ENCODE data around the gene PLSCR1. TPM values are rescaled to one million over a fixed set of nuclear protein-coding genes. Genes with fewer than 3 reads are reported as not detected.

Gene PLSCR1
- polyA plus RNA-seq, 3 donors = 103 to 221 (median 127) TPM

- peak overlapping the region in 1 of 3 experiments; percentile 33 for H3K4me3 ChIP-seq (replicated peaks in 1 of 3; ENCODE audit: low read depth in 2 of 3, low read length in 3 of 3)
- peaks cover 33 to 40% of the 10 kb centered on the region in 2 donors for H3K4me1 ChIP-seq (ENCODE audit: control insufficient read depth in 1 of 2, insufficient read depth in 2 of 2, low read length in 2 of 2)
- H3K79me2 ChIP-seq (ENCODE audit: insufficient read depth, low read length) = no peaks in the 10 kb centered on the region
- peak; percentile 59 to 75 (median 74) for DNase-seq
- intact Hi-C loops (cut with micrococcal nuclease) = loop anchor here in 1 of 2 donors (10.0 kb wide), 1 partner anchor 46 kb away; no protein-coding TSS in a partner anchor
- H3K27ac ChIP-seq (ENCODE audit: low read depth in 1 of 2, low read length in 2 of 2) = peak overlapping the region in 1 of 2 donors; percentile 65
- no CpG with 5 or more reads among the region's 5 CpGs for WGBS (ENCODE audit: insufficient coverage)
- Mint-ChIP-seq H3K36me3 (no peaks in the 10 kb centered on the region), H3K27me3 (ENCODE audit: low read depth in 3 of 3) (no peaks in the 10 kb centered on the region), H3K4me1 (peaks cover 37% of the 10 kb centered on the region), H3K4me3 (no peak overlapping the region), H3K27ac (peak overlapping the region in 6 of 7 donors; percentile 10 to 84 (median 74)), H3K9me3 (no peaks in the 10 kb centered on the region)
- H3K4me2 ChIP-seq (replicated peaks; ENCODE audit: extremely low read depth, low read length, poor library complexity, severe bottlenecking) = peak overlapping the region; percentile 53
- H2AFZ ChIP-seq (ENCODE audit: insufficient read depth, low read depth, low read length, poor library complexity, severe bottlenecking) = peak overlapping the region; percentile 70
- TF ChIP-seq, protein P1, sequence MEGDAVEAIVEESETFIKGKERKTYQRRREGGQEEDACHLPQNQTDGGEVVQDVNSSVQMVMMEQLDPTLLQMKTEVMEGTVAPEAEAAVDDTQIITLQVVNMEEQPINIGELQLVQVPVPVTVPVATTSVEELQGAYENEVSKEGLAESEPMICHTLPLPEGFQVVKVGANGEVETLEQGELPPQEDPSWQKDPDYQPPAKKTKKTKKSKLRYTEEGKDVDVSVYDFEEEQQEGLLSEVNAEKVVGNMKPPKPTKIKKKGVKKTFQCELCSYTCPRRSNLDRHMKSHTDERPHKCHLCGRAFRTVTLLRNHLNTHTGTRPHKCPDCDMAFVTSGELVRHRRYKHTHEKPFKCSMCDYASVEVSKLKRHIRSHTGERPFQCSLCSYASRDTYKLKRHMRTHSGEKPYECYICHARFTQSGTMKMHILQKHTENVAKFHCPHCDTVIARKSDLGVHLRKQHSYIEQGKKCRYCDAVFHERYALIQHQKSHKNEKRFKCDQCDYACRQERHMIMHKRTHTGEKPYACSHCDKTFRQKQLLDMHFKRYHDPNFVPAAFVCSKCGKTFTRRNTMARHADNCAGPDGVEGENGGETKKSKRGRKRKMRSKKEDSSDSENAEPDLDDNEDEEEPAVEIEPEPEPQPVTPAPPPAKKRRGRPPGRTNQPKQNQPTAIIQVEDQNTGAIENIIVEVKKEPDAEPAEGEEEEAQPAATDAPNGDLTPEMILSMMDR (IDR thresholded peaks at IDR 0.05) = no peak
- H3K36me3 ChIP-seq (replicated peaks in 1 of 2; ENCODE audit: control insufficient read depth in 1 of 2, insufficient read depth in 2 of 2, low read length in 2 of 2) = no peaks in the 10 kb centered on the region
- H3K27me3 ChIP-seq (ENCODE audit: control insufficient read depth in 2 of 2, insufficient read depth in 2 of 2, low read length in 2 of 2) = no peaks in the 10 kb centered on the region
- H4K20me1 ChIP-seq (ENCODE audit: insufficient read depth, low read length) = no peaks in the 10 kb centered on the region
- H3K9me3 ChIP-seq (replicated peaks in 1 of 2; ENCODE audit: control insufficient read depth in 1 of 2, insufficient read depth in 1 of 2, low read length in 2 of 2) = no peaks in the 10 kb centered on the region
- H3K9ac ChIP-seq (ENCODE audit: insufficient read depth, low read length, poor library complexity, severe bottlenecking) = no peak overlapping the region
Observed at GRCh38 chr3:146550743-146551510, 6.5 kb upstream of the PLSCR1 start.

DNA sequence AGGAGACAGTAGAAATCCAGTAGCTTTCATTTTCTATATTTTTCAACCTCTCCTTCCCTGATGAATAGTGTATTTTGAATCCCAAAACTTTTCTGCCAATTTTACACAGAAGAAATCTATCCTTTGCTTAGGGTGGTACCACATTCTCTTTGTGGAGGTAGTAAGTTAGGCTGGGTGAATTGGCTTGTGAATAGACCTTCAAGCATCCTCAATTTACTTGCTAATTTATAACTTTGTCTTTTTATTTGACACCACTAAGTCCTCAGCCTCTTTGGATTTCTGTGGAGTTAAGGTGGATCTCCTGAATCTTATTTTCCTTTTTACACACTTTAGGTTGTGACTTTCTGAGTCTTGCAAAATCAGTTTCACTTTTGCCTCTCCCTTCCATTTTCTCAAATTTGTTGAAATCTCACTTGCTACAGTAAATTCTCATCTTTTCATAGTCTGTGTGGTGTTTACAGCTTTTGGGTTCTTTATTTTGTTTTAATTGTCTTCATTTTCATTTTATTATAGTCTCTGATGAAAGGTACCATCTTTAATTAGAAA lies 5.7 kb upstream of the PLSCR1 start:
- H3K4me3 Mint-ChIP-seq = peak overlapping the region in 1 of 2 donors; percentile 56
- intact Hi-C loops (cut with micrococcal nuclease) = loop anchor here in 1 of 2 donors (10.0 kb wide), 1 partner anchor 45 kb away; no protein-coding TSS in a partner anchor
- peak overlapping the region; percentile 70 for H2AFZ ChIP-seq (ENCODE audit: insufficient read depth, low read depth, low read length, poor library complexity, severe bottlenecking)

More for the DNA sequence above, 5.7 kb upstream of the PLSCR1 start:
- Histone ChIP-seq H3K4me3 (replicated peaks in 1 of 3; ENCODE audit: low read depth in 2 of 3, low read length in 3 of 3) (peak overlapping the region in 2 of 3 experiments; percentile 12 to 33), H4K20me1 (ENCODE audit: insufficient read depth, low read length) (no peaks in the 10 kb centered on the region), H3K27ac (ENCODE audit: low read depth in 1 of 2, low read length in 2 of 2) (peak overlapping the region in 1 of 2 donors; percentile 65), H3K9ac (ENCODE audit: insufficient read depth, low read length, poor library complexity, severe bottlenecking) (no peak overlapping the region), H3K27me3 (ENCODE audit: control insufficient read depth in 2 of 2, insufficient read depth in 2 of 2, low read length in 2 of 2) (no peaks in the 10 kb centered on the region), H3K36me3 (replicated peaks in 1 of 2; ENCODE audit: control insufficient read depth in 1 of 2, insufficient read depth in 2 of 2, low read length in 2 of 2) (no peaks in the 10 kb centered on the region), H3K4me2 (replicated peaks; ENCODE audit: extremely low read depth, low read length, poor library complexity, severe bottlenecking) (peak overlapping the region; percentile 53), H3K9me3 (replicated peaks in 1 of 2; ENCODE audit: control insufficient read depth in 1 of 2, insufficient read depth in 1 of 2, low read length in 2 of 2) (no peaks in the 10 kb centered on the region), H3K4me1 (ENCODE audit: control insufficient read depth in 1 of 2, insufficient read depth in 2 of 2, low read length in 2 of 2) (peaks cover 35 to 43% of the 10 kb centered on the region in 2 donors), H3K79me2 (ENCODE audit: insufficient read depth, low read length) (no peaks in the 10 kb centered on the region)
- Mint-ChIP-seq H3K9me3 (no peaks in the 10 kb centered on the region), H3K27ac (peak overlapping the region; percentile 10 to 88 (median 76)), H3K36me3 (no peaks in the 10 kb centered on the region), H3K4me1 (peaks cover 39% of the 10 kb centered on the region), H3K27me3 (ENCODE audit: low read depth in 3 of 3) (no peaks in the 10 kb centered on the region)
- no peak for DNase-seq
- TF ChIP-seq, protein P1 (IDR thresholded peaks at IDR 0.05) = no peak
